K562 (cell line): ENCODE data around the gene NHLH1. TPM values are rescaled to one million over a fixed set of nuclear protein-coding genes. Genes with fewer than 3 reads are reported as not detected.

ENCODE experiments used
- DIDO1 ChIP-seq: fragments of 450-650 bp; IDR thresholded peaks from 2 replicates; pipeline ENCODE4 v1.6.1; 2016; ENCODE audit warnings: low read depth, missing biosample characterization, missing genetic modification characterization
- ETV1 ChIP-seq: fragments of 450-650 bp; conservative IDR thresholded peaks from 2 replicates; pipeline ENCODE4 v1.6.1; 2016; ENCODE audit warnings: missing genetic modification characterization, control low read depth, low read depth, missing compliant biosample characterization
- JUN ChIP-seq, 2 experiments: sonication (generic) in 1 of 2; formaldehyde crosslinking in 1 of 2; IDR thresholded peaks; 2 replicates each; pipeline versions ENCODE4 v1.6.1 to v1.8.0; 2012 to 2022; ENCODE audit warnings: borderline replicate concordance in 2 of 2, mild to moderate bottlenecking in 2 of 2, improper control_type of control experiment in 1 of 2, low read depth in 1 of 2, low read length in 1 of 2, missing genetic modification reagents in 1 of 2
- JUND ChIP-seq, 2 experiments: IDR thresholded peaks; 2 replicates in 1 of 2; 3 replicates in 1 of 2; pipeline ENCODE4 v1.6.1; 2011; ENCODE audit warnings: borderline replicate concordance in 2 of 2, low read depth in 2 of 2, low read length in 2 of 2, improper control_type of control experiment in 1 of 2, missing biosample characterization in 1 of 2, missing genetic modification characterization in 1 of 2, missing genetic modification reagents in 1 of 2
- L3MBTL2 ChIP-seq: fragments of 450-650 bp; IDR thresholded peaks from 2 replicates; pipeline ENCODE4 v1.6.1; 2016; ENCODE audit warnings: mild to moderate bottlenecking, moderate library complexity
- MECOM ChIP-seq: fragments of 250-450 bp; sonication (Bioruptor Pico); IDR thresholded peaks from 2 replicates; pipeline ENCODE4 v1.8.0; 2022; ENCODE audit warnings: inconsistent platforms
- NR2C1 ChIP-seq, 2 experiments: fragments of 450-650 bp; IDR thresholded peaks; 2 replicates each; pipeline ENCODE4 v1.6.1; 2017; ENCODE audit warnings: mild to moderate bottlenecking in 2 of 2, antibody characterized with exemption in 1 of 2, inconsistent platforms in 1 of 2, missing compliant biosample characterization in 1 of 2, missing genetic modification characterization in 1 of 2
- PHB2 ChIP-seq: fragments of 450-650 bp; IDR thresholded peaks from 2 replicates; pipeline ENCODE4 v1.6.1; 2017; ENCODE audit warnings: low read depth
- PTRF ChIP-seq: fragments of 450-650 bp; IDR thresholded peaks from 2 replicates; pipeline ENCODE4 v1.6.1; 2016; ENCODE audit warnings: mild to moderate bottlenecking, missing genetic modification characterization, missing compliant biosample characterization
- RHOXF2B ChIP-seq: fragments of 250-450 bp; sonication (Bioruptor Pico); conservative IDR thresholded peaks from 2 replicates; pipeline ENCODE4 v1.5.1; 2021
- SMARCA5 ChIP-seq: fragments of 450-650 bp; IDR thresholded peaks from 2 replicates; pipeline ENCODE4 v1.6.1; 2016
- SP2 ChIP-seq: IDR thresholded peaks from 2 replicates; pipeline ENCODE4 v1.6.1; 2011; ENCODE audit warnings: mild to moderate bottlenecking, low read depth, low read length, moderate library complexity; ENCODE audit not compliant: poor library complexity, severe bottlenecking; ENCODE audit errors: extremely low read depth
- TAF9B ChIP-seq: fragments of 450-650 bp; IDR thresholded peaks from 2 replicates; pipeline ENCODE4 v1.6.1; 2018; ENCODE audit warnings: mild to moderate bottlenecking; ENCODE audit not compliant: partially characterized antibody
- TRIM24 ChIP-seq, 2 experiments: fragments of 450-650 bp; IDR thresholded peaks; 2 replicates each; pipeline ENCODE4 v1.6.1; 2016
- ZKSCAN3 ChIP-seq: fragments of 250-450 bp; sonication (Bioruptor Pico); IDR thresholded peaks from 2 replicates; pipeline ENCODE4 v1.4.0; 2020
- ZNF57 ChIP-seq: fragments of 450-650 bp; formaldehyde crosslinking; IDR thresholded peaks from 2 replicates; pipeline ENCODE4 v1.4.0; 2020; ENCODE audit warnings: mild to moderate bottlenecking, moderate library complexity
- polyA plus RNA-seq, 8 experiments: library from polyadenylated mRNA; depleted of rRNA in 4 of 8; stranded (reverse) in 5 of 8; unstranded in 3 of 8; fragments of >200 nt; fragmentation: Nextera tagmentation in 2 of 8; fragmentation: Illumina TruSeq in 1 of 8; extraction: Ambion mirVana in 2 of 8; extraction: Trizol in 1 of 8; gene quantifications; 2 replicates each; pipeline versions ENCODE4 v1.2.1 to v1.2.3, GENCODE V29; 2011 to 2014; ENCODE audit warnings: inconsistent platforms in 1 of 8, missing spikeins in 1 of 8
- total RNA-seq, 7 experiments: library from RNA; depleted of rRNA in 6 of 7; stranded (reverse); fragments of >200 nt in 6 of 7; fragmentation: Illumina TruSeq in 2 of 7; extraction: Trizol in 2 of 7; gene quantifications; 2 replicates each; pipeline versions ENCODE4 v1.2.1 to v1.2.3, GENCODE V29; 2011 to 2021; ENCODE audit warnings: low replicate concordance in 1 of 7
- TF ChIP-seq, protein P1 (sequence below), 2 experiments: fragments of 450-650 bp in 1 of 2; sonication (generic) in 1 of 2; formaldehyde crosslinking in 1 of 2; IDR thresholded peaks in 1 of 2; conservative IDR thresholded peaks in 1 of 2; 2 replicates each; pipeline versions ENCODE4 v1.6.1 to v1.8.1; 2016 to 2023; ENCODE audit warnings: mild to moderate bottlenecking in 2 of 2, moderate library complexity in 2 of 2, inconsistent platforms in 1 of 2, missing genetic modification reagents in 1 of 2
- TF ChIP-seq, protein P2 (sequence below), 2 experiments: fragments of 450-650 bp; conservative IDR thresholded peaks; 2 replicates each; pipeline ENCODE4 v1.6.1; 2017; ENCODE audit warnings: mild to moderate bottlenecking in 2 of 2, moderate library complexity in 2 of 2
- TF ChIP-seq, protein P3 (sequence below): fragments of 450-650 bp; IDR thresholded peaks from 2 replicates; pipeline ENCODE4 v1.6.1; 2016; ENCODE audit warnings: low read depth, mild to moderate bottlenecking, moderate library complexity
- TF ChIP-seq, protein P4 (sequence below): sonication (generic); IDR thresholded peaks from 2 replicates; pipeline ENCODE4 v1.6.1; 2016
- TF ChIP-seq, protein P5 (sequence below): fragments of 250-450 bp; sonication (Bioruptor Pico); IDR thresholded peaks from 2 replicates; pipeline ENCODE4 v1.4.0; 2020; ENCODE audit warnings: borderline replicate concordance

The NHLH1 gene
- total and polyA plus RNA-seq, 9 of the 15 experiments (the other 6 are each of a cell fraction or from before 2014, with no cell fraction given) = 0.09 to 1.3 (median 0.35) TPM; not detected in 1

DNA sequence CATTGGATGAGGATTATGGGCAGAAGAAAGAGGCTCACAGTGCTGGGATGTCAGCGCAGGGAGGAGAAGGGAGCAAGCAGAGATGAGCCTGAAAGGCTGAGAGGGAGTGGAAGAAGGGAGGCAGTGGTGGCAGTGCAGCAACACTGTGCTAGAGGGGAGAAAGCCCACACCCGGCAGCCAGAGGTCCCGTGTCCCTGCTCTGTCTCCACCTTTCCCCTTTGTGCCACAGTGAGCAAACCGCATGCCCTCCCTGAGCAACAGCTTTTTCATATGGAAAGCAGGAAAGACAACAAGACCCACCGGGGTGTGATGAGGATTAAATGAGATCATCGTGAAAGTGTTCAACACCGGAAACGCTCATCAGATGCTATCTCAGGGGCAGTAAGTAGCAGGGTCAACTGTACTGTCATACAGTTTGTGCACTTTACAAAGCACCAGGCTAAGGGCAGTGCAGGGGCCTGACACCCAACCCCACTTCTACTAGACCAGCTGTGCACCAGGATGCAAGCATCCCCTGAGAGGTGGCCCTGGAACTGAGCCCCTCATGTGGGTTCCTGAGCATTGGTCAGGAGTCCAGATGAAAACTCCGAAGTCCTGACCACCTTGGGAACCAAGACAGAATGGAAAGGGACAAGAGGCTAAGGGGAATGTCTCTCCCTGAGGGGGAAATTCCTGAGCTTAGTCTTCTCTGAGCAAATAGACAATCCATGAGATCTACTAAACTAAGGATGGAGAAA is 9.1 kb downstream of the NHLH1 start (continued):
- TF ChIP-seq, protein P1, sequence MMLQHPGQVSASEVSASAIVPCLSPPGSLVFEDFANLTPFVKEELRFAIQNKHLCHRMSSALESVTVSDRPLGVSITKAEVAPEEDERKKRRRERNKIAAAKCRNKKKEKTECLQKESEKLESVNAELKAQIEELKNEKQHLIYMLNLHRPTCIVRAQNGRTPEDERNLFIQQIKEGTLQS (IDR thresholded peaks at IDR 0.05) = peak; percentile 81
- TF ChIP-seq, protein P1 (CRISPR knock-in tag; conservative IDR thresholded peaks at IDR 0.05) = no peak
- TF ChIP-seq ZNF57 (CRISPR knock-in tag) (no peak), TRIM24 (IDR thresholded peaks at IDR 0.05) (no peak), NR2C1 (IDR thresholded peaks at IDR 0.05) (no peak; the same call in 1 of the 2 replicates), NR2C1 (tag; IDR thresholded peaks at IDR 0.05) (0 out of 2 replicates have a peak, but pooled peaks have one; percentile 35), SMARCA5 (peak; percentile 69; the same call in 1 of the 2 replicates), JUND (IDR thresholded peaks at IDR 0.05; ENCODE audit: borderline replicate concordance, low read depth, low read length) (peak; percentile 75; the same call in 1 of the 2 replicates), JUND (tag; IDR thresholded peaks at IDR 0.05; ENCODE audit: borderline replicate concordance, low read depth, low read length) (peak; percentile 65; the same call in 1 of the 3 replicates), MECOM (no peak), SP2 (no peak), RHOXF2B (CRISPR knock-in tag) (no peak), JUN (IDR thresholded peaks at IDR 0.05; ENCODE audit: borderline replicate concordance, low read depth, low read length) (peak; percentile 53; the same call in 1 of the 2 replicates), JUN (CRISPR knock-in tag; IDR thresholded peaks at IDR 0.05; ENCODE audit: borderline replicate concordance) (no peak), PHB2 (no peak), ZKSCAN3 (CRISPR knock-in tag) (no peak), TAF9B (no peak), L3MBTL2 (peak; percentile 31; the same call in 1 of the 2 replicates), PTRF (no peak), ETV1 (peak; percentile 76), DIDO1 (tag) (no peak)
- TF ChIP-seq, protein P2, sequence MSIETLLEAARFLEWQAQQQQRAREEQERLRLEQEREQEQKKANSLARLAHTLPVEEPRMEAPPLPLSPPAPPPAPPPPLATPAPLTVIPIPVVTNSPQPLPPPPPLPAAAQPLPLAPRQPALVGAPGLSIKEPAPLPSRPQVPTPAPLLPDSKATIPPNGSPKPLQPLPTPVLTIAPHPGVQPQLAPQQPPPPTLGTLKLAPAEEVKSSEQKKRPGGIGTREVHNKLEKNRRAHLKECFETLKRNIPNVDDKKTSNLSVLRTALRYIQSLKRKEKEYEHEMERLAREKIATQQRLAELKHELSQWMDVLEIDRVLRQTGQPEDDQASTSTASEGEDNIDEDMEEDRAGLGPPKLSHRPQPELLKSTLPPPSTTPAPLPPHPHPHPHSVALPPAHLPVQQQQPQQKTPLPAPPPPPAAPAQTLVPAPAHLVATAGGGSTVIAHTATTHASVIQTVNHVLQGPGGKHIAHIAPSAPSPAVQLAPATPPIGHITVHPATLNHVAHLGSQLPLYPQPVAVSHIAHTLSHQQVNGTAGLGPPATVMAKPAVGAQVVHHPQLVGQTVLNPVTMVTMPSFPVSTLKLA (conservative IDR thresholded peaks at IDR 0.05) = no peak
- TF ChIP-seq, protein P3, sequence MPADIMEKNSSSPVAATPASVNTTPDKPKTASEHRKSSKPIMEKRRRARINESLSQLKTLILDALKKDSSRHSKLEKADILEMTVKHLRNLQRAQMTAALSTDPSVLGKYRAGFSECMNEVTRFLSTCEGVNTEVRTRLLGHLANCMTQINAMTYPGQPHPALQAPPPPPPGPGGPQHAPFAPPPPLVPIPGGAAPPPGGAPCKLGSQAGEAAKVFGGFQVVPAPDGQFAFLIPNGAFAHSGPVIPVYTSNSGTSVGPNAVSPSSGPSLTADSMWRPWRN = no peak
- TF ChIP-seq, protein P4, sequence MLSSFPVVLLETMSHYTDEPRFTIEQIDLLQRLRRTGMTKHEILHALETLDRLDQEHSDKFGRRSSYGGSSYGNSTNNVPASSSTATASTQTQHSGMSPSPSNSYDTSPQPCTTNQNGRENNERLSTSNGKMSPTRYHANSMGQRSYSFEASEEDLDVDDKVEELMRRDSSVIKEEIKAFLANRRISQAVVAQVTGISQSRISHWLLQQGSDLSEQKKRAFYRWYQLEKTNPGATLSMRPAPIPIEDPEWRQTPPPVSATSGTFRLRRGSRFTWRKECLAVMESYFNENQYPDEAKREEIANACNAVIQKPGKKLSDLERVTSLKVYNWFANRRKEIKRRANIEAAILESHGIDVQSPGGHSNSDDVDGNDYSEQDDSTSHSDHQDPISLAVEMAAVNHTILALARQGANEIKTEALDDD = no peak
- TF ChIP-seq, protein P5, sequence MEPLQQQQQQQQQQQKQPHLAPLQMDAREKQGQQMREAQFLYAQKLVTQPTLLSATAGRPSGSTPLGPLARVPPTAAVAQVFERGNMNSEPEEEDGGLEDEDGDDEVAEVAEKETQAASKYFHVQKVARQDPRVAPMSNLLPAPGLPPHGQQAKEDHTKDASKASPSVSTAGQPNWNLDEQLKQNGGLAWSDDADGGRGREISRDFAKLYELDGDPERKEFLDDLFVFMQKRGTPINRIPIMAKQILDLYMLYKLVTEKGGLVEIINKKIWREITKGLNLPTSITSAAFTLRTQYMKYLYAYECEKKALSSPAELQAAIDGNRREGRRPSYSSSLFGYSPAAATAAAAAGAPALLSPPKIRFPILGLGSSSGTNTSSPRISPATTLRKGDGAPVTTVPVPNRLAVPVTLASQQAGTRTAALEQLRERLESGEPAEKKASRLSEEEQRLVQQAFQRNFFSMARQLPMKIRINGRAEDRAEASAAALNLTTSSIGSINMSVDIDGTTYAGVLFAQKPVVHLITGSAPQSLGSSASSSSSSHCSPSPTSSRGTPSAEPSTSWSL (CRISPR knock-in tag) = no peak
